HCEC 1CT (cell line): ENCODE data around the gene ANKS3.

ENCODE experiments used
- DNase-seq: peaks from one replicate; pipeline ENCODE4 v3.0.0-alpha.2; 2017

ANKS3 gene

DNA sequence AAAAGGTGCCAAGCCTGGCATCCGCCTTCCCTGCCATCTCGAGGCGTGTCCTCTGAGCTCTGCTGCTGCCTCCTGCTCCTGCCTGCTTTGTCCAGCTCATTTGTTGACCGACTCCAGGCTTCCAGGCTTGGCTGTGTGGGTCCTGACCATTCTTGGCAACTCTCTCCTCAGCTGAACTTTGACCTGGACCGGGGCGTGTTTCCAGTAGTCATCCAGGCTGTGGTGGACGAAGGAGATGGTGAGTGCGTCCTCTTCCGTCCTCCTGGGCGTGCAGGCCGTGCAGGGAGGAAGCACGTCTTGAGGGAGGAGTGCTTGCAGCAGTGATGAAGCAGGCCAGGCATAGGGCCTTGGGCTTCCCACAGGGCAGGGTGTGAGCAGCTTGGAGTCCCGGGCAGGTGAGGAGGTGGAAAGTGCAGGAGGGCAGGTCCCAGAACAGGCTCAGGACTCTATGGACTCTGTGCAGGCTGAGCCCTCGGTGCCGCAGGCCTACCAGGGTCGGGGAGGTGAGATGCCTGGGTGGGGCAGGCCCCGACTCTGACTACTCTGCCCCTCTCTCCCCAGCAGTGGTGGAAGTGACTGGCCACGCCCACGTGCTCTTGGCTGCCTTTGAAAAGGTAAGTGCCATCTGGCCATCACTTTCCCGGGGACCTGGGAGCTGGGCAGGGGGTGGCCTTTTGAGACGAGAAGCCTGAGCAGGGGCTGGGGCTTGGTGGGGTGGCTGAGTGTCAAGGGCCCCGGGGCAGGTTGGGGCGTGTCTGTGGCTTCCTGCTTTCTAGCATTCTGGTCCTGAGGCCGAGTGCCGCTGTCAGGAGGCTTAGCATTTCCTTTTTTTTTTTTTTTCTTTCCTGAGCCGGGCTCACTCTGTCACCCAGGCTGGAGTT, 69.3 kb downstream of the ANKS3 start:
- no peak for DNase-seq

DNA sequence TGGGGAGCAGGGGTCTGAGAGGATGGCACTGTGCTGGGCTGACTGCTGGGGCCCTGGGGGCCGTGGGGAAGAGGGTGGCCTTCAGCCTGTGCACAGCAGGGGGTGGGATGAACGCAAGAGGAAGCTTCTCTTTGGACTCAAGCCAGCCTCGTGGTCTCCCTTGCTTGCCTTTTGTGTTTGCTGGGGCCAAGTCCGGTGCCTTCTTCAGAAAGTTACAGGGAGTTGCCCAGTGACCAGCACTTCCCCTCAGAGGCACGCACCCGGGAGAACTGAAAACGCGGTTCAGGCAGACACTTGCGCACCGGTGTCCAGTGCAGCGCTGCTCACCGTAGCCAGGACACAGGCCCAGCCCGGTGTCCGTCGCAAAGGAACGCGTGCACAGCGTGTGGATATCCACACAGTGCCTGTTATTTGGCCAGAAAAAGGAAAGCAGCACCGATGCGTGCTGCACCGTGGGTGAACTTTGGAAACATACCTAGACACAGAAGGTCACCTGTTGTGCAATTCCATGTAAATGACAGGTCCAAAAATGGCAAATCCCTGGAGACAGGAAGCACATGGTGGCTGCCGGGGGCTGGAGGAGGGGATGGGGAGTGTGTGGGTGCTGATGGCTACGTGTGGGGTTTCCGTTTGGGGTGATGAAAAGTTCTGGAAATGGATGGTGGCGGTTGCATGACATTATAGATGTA, 70.2 kb downstream of the ANKS3 start:
- no peak for DNase-seq

DNA sequence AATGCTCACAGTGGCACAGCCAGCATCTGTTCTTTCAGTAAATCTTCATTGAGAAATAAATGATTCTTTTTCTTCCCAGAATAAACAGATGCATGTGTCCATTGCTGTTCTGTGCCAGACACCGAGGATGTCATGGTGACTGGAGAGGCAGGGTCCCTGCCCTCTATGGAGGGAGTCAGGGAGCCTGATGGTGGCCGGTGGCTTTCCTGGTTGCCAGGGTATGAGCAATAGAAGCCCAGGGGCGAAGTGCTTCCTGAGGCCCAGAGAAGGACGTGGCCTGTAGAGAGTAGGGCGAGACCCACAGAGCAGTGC, 70.7 kb downstream of the ANKS3 start:
- no peak for DNase-seq

DNA sequence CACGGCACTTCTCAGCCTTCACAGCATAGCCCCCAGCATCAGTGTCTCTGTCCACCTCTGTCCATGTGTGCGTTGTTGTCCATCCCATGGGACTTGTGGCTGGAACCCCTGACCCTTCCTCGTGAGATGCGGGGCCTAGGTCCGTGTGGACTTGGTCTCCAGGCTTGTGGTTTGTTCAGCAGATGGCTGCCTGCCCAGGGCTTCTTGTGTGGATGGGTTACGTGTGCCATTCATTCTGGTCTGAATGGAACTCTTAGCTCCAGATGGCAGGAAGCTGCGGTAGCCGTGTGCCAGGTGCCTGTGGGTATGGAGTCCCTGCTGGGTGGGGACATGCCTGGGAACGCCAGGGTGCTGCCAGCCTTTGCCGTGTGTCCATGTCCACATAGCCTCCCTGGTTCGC, 72.4 kb downstream of the ANKS3 start:
- DNase-seq, result no peak

DNA sequence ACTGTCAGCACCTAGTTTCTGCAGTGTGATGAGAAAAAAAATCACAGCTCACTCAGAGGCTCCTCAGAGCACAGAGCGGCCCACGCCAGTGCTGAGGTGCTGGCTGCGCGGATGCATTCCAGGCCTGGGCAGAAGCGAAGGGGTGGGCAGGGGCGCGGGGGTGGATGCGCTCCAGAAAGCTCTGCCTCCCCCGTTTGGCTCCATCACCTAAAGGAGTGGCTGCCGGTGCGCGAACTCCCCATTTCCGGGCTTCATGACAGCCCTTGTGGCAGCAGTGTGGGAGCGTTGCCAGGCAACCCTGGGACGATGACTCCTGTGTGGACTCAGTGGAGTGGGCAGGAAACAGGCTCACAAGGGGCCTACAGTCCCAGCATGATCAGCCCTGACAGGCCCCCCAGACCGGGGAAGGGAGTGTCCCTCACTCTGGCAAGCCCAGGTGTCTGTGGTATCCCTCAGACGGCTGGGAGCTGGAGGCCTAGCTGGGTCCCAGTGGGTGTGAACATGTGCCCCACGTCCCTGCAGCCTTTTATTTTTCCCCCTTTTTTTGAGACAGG, 73.5 kb downstream of the ANKS3 start:
- no peak for DNase-seq

DNA sequence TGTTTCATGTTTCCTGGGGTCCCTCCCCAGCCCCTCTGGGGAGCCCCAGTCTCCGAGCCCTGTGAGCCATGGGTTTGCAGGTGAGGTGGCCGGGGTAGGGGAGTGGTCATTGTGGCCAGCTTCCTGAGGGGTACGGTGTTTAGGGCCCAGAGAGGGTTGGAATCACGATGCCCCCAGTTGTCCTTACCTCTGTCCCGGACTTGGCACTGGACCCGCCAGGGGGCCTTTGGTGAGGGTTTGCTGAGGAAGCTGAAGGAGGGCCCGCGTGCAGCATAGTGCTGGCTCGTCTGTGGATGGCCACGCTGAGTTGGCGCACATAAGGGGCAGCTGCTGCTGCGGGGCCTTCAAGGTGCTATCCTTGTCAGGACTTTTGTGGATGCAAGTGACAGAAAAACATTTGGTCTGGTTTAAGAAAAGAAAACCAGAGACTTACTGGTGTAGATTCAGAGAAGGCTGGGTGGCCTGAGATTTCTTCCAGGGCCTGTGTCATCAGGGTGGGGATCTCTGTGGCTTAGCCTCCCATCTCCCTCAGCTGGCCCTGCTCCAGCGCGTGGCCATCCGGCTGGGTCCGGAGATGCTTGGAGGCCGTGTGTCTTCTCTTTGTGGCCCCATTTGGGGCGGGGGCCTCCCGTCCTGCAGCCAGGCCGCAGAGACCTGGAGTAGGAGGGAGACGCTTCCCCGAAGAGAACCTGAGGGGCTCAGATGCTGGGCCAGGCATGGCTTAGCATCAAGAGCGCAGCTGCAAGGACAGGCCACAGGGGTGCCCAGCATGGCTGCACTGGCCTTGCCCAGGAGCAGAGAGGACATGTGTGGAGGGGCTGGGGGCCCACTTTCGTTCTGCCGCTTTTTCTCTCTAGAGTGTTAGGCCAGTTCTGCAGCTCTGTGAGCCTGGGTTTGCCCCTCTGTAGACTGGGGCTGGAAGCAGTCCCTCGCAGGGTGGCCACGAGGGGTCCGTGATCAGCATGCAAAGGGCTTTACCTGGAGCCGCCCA, 74.4 kb downstream of the ANKS3 start:
- no peak for DNase-seq

DNA sequence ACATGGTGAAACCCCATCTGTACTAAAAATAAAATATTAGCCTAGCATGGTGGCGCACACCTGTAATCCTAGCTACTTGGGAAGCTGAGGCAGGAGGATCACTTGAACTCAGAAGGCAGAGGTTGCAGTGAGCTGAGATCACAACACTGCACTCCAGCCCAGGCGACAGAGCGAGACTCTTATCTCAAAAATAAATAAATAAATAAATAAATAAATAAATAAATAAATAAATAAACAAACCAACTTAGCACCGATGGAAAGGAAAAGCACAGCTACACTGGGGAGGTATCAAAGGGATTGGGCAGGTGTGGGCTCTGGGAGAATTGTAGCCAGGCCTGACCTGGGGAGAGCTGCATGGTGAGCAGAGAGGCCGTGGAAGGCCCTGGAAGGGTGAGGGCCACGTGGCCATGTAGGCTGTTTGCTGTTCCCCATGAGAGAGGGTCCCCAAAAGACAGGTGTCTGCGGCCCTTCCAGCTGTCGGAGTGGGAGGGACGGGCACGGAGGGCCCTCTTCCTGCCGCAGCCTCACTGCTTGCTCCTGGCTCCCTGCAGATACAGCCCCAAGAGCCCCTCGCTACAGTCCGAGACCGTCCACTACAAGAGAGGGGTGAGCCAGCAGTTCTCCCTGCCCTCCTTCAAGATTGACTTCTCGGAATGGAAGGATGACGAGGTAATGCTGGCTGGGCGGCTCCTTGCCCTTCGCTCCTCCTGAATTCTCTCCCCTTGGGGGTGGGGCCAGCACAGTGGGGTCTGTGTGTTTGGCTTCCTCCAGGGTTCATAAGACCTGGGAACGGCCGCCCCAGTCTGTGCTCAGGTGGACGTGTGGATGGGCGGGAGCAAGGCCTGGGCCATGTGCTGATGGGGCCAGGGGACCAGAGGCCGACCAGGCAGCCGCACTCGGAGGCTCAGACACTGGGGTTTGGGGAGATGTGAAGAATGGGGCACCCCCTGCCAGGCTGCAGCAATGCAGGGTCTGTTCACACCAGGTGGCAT, 77.1 kb downstream of the ANKS3 start:
- DNase-seq, result no peak

DNA sequence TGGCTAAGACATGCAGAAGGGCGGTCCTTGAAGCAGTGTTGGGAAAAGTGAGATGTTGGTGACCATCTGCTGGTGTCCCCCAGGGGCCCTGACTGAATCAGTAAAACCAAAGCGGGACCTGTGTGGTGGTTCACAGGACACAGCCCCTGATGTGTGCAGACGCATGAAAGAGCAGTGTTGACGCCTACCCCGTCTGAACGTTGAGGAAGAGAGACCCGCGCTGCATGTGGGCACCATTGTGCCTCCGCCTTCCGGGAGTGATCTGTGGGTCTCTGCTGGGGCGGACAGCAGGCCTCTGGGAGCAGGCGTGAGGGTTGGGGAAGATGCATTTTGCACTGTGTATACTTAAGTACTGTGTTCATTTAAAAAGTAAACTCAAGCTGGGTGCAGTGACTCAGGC, 77.8 kb downstream of the ANKS3 start:
- no peak for DNase-seq

DNA sequence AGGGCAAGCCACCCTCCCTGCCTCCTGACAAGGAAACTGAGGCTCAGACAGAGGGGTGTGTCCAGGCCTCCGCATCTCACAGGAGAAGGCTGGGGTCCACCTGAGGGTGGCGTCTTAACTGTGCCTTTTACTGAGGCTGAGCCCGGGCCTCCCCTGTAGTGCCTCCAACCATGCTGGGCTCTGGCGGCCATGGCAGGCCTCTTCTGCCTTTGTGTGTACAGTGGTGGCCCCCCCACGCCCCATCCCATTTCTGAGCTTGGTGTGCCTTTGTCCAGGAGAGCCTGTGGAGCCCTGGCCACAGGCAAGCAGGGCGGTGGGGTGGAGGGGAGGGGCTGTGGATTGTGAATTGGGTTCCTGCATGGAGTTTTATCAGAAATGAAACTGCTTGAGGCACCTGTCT, 78.3 kb downstream of the ANKS3 start:
- DNase-seq, result no peak

DNA sequence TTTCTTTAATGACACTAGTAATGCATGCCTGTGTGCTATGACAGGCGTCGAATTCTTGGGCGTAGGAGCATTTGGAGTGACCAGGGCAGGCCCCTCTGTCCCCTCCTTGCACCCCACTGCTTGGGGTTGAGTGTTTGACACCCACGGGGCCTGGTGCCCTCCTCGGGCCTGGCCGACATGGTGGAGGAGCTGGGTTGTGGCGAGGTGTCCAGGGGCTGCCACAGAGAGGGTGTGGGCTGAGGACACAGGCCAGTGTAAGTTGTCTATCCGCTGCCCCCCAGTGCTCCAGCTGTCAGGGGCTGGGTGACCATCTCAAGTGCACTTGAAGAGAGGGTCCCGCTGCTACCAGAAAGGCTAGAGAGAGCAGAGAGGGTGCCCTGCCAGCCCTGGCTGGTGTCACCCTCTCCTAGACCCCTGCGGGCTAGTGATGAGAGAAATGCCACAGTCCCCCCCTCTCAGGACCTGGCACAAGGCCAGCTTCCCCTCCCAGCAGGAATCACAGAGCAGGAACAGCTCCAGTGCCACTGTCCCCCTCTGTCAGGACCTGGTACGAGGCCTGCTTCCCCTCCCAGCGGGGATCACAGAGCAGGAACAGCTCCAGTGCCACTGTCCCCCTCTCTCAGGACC, 79.0 kb downstream of the ANKS3 start:
- no peak for DNase-seq

DNA sequence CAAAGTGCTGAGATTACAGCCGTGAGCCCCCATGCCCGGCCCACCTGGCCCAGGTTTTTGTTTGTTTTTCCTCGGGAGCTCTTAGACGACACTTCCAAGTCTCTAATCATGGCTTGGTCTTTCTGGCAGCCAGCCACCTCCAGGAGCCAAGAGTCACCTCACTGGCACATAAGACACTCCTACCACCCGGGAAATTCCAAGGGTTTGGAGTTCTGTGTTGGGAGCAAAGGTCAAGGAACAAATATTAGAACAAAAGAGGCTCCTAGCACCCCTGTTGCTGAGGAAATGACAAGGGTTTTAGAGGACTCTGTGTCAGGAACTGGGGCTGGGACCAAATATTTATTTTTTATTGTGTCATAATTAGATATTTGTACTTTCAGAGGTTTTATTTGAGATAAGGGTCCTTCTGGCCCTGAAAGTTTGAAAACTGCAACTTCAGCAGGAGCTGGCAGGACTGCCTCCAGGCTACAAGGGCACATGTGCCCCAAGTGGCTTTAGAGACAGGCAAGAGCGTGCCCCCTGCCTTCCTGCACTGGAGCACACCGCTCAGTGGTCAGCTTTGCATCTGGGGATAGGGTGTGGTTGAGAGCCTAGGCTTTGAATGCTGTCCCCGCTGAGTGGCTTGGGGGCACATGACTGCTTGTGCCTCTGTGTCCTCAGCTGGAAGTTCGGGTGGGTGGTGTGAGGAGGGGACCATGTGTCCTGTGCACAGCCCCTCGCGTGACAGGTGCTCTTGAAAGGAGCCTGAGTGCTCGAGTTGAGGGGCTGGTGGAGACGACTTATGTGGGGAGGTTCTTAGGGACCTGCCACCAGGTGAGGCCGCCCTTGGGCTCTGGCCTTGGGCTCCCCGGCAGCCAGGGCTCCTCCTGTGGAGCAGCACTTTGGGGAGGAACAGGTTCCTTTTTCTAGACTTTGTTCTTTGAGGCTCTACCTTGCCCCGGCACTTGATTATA, 79.8 kb downstream of the ANKS3 start:
- DNase-seq, result no peak

DNA sequence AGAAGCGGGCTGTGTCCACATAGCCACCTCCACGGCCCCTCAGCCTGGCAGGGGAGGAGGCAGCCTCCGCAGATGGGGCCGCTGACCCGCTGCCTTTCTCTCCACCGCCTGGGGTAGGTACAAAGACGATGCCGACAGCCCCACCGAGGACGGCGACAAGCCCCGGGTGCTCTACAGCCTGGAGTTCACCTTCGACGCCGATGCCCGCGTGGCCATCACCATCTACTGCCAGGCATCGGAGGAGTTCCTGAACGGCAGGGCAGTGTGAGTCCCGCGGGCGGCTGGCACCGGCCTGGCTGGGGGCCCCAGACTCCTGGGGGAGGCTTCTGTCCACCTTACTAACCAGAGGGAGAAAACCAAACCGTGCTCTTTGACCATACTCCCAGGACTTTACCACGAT, 81.5 kb downstream of the ANKS3 start:
- no peak for DNase-seq

DNA sequence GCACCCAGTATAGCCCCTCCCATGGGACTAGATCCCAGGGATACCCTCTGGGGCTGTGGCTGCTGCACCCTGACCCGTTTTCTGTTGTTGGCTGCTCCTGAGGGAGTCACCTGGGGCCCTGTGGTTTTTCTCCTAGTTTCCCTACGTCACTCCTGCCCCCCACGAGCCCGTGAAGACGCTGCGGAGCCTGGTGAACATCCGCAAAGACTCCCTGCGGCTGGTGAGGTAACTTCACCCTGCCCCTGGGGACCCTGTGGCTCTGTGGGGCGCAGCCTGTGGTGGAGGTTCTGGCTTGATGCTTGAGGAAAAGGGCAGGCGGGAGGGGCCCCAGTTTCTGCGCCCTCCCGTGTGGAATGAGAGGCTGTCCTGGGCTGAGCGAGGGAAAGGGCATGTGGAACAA, 82.2 kb downstream of the ANKS3 start:
- DNase-seq, result no peak

DNA sequence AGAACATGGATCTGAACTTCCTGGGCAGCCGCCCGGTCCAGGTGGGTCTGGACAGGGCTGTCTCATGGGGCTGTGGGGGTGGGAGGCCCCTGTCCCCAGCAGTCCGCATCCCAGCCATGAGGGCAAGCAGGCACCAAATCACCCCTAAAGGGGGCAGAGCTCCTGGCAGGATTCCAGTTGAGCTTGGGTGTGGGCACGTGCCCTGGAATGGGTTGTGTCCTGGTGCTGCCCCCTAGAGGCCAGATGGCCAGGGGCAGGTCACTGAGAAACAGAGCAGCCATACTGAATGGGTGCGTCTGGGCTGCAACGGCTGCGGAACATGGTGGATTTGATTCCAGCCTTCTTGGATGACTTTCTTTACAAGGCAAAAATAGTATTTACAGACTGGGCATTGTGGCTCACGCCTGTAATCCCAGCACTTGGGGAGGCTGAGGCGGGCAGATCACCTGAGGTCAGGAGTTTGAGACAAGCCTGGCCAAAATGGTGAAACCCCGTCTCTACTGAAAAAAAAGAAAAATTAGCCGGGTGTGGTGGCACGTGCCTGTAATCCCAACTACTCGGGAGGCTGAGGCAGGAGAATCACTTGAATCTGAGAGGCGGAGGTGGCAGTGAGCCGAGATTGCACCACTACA, 83.5 kb downstream of the ANKS3 start:
- peak; percentile 21 for DNase-seq

DNA sequence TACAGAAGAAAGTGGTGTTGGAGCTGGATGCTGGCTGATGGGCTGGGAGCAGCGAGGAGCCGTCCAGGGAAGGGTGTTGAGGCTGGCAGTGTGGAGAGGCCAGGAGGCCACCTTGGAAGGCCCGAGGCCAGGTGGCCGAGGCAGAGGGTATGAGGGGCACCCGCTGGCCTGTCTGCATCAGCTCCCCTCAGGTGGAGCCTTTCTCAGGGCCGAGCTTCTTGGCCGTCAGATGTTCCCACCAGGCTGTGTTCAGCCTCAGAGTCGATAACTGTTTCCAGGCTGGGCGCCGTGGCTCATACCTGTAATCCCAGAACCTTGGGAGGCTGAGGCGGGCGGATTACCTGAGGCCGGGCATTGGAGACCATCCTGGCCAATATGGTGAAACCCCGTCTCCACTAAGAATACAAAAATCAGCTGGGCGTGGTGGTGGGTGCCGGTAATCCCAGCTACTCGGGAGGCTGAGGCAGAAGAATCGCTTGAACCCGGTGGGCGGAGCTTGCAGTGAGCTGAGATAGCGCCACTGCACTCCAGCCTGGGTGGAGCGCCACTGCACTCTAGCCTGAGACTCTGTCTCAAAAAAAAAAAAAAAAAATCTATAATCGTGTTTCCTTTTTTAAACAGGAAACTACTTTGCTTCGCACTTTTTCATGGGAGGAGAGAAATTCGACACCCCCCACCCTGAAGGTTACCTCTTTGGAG, 84.2 kb downstream of the ANKS3 start:
- no peak for DNase-seq

DNA sequence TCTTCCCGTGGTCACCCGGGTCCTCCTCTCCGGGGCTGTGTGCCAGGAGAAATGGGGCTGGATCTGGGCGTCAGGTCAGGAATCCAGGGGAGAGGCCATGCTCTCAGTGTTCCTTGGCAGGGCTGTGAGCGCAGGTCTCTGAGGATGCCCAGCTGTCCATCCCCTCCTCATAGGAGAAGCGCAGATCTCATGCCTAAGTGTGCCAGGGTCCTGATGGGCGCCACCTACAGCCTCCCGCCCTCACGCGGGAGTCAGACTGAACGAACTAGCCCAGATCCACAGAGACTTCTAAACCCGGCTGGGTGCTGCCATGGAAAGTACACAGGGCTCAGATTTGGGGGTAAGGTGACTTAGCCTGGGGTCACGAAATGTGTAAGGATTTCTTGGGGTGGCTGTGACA, 85.2 kb downstream of the ANKS3 start:
- no peak for DNase-seq

DNA sequence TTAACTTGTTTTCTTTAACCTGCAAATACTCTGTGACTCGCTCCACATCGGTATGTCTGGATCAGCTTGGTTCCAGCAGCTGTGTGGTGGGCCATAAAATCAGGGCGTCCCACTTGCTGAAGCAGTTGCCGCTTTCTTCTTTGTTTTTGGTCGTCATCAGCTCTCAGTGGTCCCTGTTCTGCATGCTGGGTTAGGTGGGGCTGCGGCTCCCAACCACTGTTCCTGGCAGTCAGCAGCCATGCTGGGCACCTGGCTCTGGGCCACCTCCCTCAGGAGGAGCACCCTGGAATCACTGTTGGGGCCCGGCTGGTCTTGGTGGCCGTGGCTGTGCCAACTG, 86.5 kb downstream of the ANKS3 start:
- no peak for DNase-seq

DNA sequence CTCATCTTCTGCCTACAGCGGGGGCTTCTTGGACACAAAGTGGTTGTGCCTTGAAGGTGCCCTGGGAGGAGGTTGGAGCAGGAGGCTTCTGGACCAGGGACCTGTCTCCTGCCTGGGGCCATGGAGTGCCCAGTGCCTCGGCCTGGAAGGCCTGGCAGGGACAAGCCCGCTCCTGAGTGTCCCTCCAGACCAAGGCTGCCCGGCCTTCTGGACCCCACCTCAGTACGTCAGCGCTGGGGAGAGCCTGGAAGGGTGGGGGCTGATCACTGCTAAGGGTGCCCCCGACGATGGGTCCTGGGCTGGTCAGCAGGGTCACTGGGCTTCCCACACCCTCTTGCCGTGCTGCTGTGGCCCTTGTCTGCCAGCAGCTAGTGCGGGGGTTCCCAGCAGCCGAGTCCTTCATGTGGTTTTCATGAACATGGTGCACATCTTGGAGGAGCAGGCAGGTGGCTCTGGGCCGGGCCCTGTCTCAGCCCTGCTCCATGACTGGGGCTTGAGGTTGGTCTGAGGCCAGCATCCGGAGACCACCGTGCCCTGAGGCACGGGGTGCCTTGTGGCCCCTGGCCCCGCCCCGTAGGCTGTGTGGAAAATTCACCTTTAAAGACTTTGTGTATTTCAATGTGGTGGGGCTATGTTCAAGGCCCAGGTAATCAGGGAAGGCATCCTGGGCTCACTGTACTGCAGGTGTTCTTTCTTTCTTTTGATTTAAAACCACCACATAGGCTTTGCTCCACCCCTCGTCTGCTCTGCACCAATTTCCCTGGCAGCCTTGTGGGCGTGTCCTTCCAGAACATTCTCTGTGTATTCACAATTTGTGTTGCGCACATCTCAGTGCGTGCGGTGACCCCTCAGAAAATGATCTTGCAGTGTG, 87.1 kb downstream of the ANKS3 start:
- no peak for DNase-seq
